Hepatocyte (in vitro differentiated cells): Measurements from ENCODE around the gene NKX2-2.

Experiments used
- EZH2 ChIP-seq: fragments of 200-600 bp; sonication (generic); IDR thresholded peaks from 2 replicates; pipeline ENCODE4 v1.6.1; 2016; ENCODE audit warnings: antibody characterized with exemption, mild to moderate bottlenecking, borderline replicate concordance
- EZH2phosphoT487 ChIP-seq: fragments of 200-600 bp; sonication (generic); IDR thresholded peaks from one replicate; pipeline ENCODE4 v1.6.1; 2018; ENCODE audit warnings: antibody characterized with exemption, mild to moderate bottlenecking, low read depth, moderate library complexity; ENCODE audit not compliant: unreplicated experiment, severe bottlenecking
- TF ChIP-seq, protein P1 (sequence below): fragments of 200-600 bp; sonication (generic); IDR thresholded peaks from 2 replicates; pipeline ENCODE4 v1.5.1; 2016; ENCODE audit warnings: antibody characterized with exemption, mild to moderate bottlenecking; ENCODE audit not compliant: poor library complexity

DNA sequence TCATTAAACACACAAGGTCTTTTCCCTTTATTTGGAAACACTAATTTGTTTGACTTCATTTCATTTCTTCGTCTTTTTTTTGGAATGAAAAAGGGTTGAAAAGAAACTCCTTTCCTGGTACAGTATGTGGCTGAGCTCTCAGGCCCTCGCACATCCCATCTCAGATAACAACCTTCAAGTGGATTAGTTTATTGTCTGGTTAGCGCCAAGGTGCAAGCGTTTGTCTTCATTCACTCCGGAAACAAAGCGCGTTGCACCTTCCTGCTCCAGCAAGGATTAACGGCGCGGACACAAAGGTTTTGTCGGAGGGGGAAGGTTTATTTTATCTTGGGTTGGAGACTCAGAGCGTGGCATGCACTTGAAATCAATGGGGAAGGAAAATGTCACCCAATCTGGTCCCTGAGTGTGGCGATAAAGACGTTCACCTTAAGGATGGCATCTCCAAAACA lies 5.3 kb upstream of the NKX2-2 start:
- TF ChIP-seq, protein P1, sequence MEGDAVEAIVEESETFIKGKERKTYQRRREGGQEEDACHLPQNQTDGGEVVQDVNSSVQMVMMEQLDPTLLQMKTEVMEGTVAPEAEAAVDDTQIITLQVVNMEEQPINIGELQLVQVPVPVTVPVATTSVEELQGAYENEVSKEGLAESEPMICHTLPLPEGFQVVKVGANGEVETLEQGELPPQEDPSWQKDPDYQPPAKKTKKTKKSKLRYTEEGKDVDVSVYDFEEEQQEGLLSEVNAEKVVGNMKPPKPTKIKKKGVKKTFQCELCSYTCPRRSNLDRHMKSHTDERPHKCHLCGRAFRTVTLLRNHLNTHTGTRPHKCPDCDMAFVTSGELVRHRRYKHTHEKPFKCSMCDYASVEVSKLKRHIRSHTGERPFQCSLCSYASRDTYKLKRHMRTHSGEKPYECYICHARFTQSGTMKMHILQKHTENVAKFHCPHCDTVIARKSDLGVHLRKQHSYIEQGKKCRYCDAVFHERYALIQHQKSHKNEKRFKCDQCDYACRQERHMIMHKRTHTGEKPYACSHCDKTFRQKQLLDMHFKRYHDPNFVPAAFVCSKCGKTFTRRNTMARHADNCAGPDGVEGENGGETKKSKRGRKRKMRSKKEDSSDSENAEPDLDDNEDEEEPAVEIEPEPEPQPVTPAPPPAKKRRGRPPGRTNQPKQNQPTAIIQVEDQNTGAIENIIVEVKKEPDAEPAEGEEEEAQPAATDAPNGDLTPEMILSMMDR: no peak
- TF ChIP-seq EZH2 (no peak), EZH2phosphoT487 (no peak)
